ENCODE results near the gene PINLYP. TPM values are rescaled to one million over a fixed set of nuclear protein-coding genes. Genes with fewer than 3 reads are reported as not detected.
A peak's percentile ranks its signal among the peaks of the same experiment; 100 is the strongest.

PINLYP gene
- total and polyA plus RNA-seq, 9 of the 15 experiments (the other 6 are each of a cell fraction or from before 2014, with no cell fraction given): 1.00 to 6.7 (median 2.2) TPM

DNA sequence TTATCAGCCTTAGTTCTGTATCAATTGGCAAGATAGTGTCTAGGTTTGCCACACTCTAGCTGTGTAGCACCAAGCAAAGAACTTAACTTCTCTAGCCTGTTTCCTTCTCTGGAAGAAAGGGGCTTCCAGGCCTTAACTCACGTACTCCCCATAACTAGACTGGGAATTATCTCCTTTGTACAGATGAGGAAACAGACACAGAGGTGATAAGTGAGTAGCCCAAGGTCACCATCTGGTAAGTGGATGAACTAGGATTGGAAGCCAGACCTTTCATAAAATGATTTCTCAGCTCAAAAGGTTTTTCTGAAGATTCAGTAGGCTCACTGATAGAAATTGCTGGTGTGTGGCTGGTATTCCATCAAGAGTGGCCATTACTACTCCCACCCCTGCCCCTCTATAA lies 40.7 kb downstream of the PINLYP start:
- ATAC-seq: no peak
- intact Hi-C loops (cut with micrococcal nuclease) (no loop called here), in situ Hi-C loops (cut with MboI) (no loop called here)
- ChIA-PET POLR2A (interaction anchor here (0.5 to 6.0 kb wide), 3 partner anchors 11 to 907 kb away, joined by 3 to 35 read pairs (median 4); no protein-coding TSS in a partner anchor), CTCF (ENCODE audit: low intra/inter-chr PET ratio) (no interaction called here)
- FAIRE-seq: peak; percentile 61
- Histone ChIP-seq H3K36me3 (ENCODE audit: control insufficient read depth, insufficient read depth, low read length) (peaks cover 31% of the 10 kb centered on the region; the same call in 2 of the 3 replicates), H3K9me1 (ENCODE audit: control insufficient read depth, insufficient read depth, low read length) (no peaks in the 10 kb centered on the region), H3K9ac (ENCODE audit: insufficient read depth in 1 of 2, low read depth in 2 of 2, low read length in 2 of 2) (peak overlapping the region; percentile 6 to 39; a peak in 3 of 4 replicates), H3K4me3 (no peak overlapping the region), H3K27ac (ENCODE audit: extremely low read depth, low read depth, low read length) (peak overlapping the region; percentile 73), H3K9me3 (replicated peaks; ENCODE audit: control insufficient read depth, insufficient read depth, low read depth, low read length) (no peaks in the 10 kb centered on the region), H3K27me3 (ENCODE audit: control insufficient read depth in 2 of 2, insufficient read depth in 2 of 2, low read length in 2 of 2) (no peaks in the 10 kb centered on the region), H3K79me2 (ENCODE audit: control insufficient read depth, insufficient read depth, low read length) (peaks cover 49% of the 10 kb centered on the region), H2AFZ (ENCODE audit: low read depth, low read length) (no peak overlapping the region), H3K4me1 (replicated peaks in 1 of 2; ENCODE audit: control insufficient read depth in 2 of 2, insufficient read depth in 2 of 2, low read length in 2 of 2) (peaks cover 35 to 52% of the 10 kb centered on the region in 2 experiments), H4K20me1 (replicated peaks; ENCODE audit: control insufficient read depth, insufficient read depth, low read length) (no peaks in the 10 kb centered on the region), H3K4me2 (ENCODE audit: insufficient read depth, low read length) (peak overlapping the region; percentile 23; the same call in 1 of the 2 replicates)
- DNase-seq (ENCODE audit: extremely low read depth in 1 of 4, low spot score in 3 of 4): peak in 2 of 4 experiments; percentile 59 to 80
- no TSS peak for BruUV-seq (replicated peaks)
- WGBS (ENCODE audit: insufficient coverage, low coverage, missing lambda C conversion rate): 0% methylated on average over 1 of the region's 1 CpG
- no peak for TF ChIP-seq DIDO1 (tag; IDR thresholded peaks at IDR 0.05; ENCODE audit: low read depth)
- TF ChIP-seq FUS (optimal IDR thresholded peaks at IDR 0.05; ENCODE audit: low read depth, low read length): no peak
- no peak for TF ChIP-seq ELF1 (tag; IDR thresholded peaks at IDR 0.05)
- TF ChIP-seq, protein P1, sequence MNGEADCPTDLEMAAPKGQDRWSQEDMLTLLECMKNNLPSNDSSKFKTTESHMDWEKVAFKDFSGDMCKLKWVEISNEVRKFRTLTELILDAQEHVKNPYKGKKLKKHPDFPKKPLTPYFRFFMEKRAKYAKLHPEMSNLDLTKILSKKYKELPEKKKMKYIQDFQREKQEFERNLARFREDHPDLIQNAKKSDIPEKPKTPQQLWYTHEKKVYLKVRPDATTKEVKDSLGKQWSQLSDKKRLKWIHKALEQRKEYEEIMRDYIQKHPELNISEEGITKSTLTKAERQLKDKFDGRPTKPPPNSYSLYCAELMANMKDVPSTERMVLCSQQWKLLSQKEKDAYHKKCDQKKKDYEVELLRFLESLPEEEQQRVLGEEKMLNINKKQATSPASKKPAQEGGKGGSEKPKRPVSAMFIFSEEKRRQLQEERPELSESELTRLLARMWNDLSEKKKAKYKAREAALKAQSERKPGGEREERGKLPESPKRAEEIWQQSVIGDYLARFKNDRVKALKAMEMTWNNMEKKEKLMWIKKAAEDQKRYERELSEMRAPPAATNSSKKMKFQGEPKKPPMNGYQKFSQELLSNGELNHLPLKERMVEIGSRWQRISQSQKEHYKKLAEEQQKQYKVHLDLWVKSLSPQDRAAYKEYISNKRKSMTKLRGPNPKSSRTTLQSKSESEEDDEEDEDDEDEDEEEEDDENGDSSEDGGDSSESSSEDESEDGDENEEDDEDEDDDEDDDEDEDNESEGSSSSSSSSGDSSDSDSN (IDR thresholded peaks at IDR 0.05; ENCODE audit: borderline replicate concordance in 1 of 2, low read depth in 2 of 2, low read length in 2 of 2): no peak
- TF ChIP-seq MYC (IDR thresholded peaks at IDR 0.05; ENCODE audit: low read depth, low read length): no peak
- no peak for TF ChIP-seq MYC (CRISPR knock-in tag; IDR thresholded peaks at IDR 0.05; ENCODE audit: borderline replicate concordance, low read depth)
- no peak for TF ChIP-seq MLLT1 (IDR thresholded peaks at IDR 0.05)
- TF ChIP-seq E4F1 (CRISPR knock-in tag; IDR thresholded peaks at IDR 0.05; ENCODE audit: borderline replicate concordance): no peak
- TF ChIP-seq TARDBP (IDR thresholded peaks at IDR 0.05): no peak
- no peak for TF ChIP-seq L3MBTL2 (IDR thresholded peaks at IDR 0.05)
- no peak for TF ChIP-seq ZNF699 (CRISPR knock-in tag; IDR thresholded peaks at IDR 0.05; ENCODE audit: insufficient replicate concordance)
- TF ChIP-seq, protein P2, sequence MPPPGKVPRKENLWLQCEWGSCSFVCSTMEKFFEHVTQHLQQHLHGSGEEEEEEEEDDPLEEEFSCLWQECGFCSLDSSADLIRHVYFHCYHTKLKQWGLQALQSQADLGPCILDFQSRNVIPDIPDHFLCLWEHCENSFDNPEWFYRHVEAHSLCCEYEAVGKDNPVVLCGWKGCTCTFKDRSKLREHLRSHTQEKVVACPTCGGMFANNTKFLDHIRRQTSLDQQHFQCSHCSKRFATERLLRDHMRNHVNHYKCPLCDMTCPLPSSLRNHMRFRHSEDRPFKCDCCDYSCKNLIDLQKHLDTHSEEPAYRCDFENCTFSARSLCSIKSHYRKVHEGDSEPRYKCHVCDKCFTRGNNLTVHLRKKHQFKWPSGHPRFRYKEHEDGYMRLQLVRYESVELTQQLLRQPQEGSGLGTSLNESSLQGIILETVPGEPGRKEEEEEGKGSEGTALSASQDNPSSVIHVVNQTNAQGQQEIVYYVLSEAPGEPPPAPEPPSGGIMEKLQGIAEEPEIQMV (tag; conservative IDR thresholded peaks at IDR 0.05; ENCODE audit: low read depth): no peak
- no peak for TF ChIP-seq KAT2B (IDR thresholded peaks at IDR 0.05; ENCODE audit: low read depth, low read length)
- no peak for TF ChIP-seq ZBTB7A (IDR thresholded peaks at IDR 0.05; ENCODE audit: borderline replicate concordance, control insufficient read depth, low read depth, low read length)
- TF ChIP-seq DPF2 (IDR thresholded peaks at IDR 0.05): peak; percentile 81

All from K562 (cell line).